Fibroblast of pulmonary artery (primary cell): ENCODE results near the gene ACKR2.

Experiments used
- DNase-seq: peaks from one replicate; pipeline ENCODE4 v3.0.0-alpha.2; 2010; ENCODE audit warnings: low read depth
- H3K4me3 ChIP-seq: replicated peaks from 2 replicates; pipeline ENCODE4 v1.5.1; 2011; ENCODE audit warnings: low read depth, mild to moderate bottlenecking, control low read depth, low read length, moderate library complexity
- TF ChIP-seq, protein P1 (sequence below): IDR thresholded peaks from 2 replicates; pipeline ENCODE4 v1.5.1; 2011; ENCODE audit warnings: mild to moderate bottlenecking, control low read depth, low read length, inconsistent platforms; ENCODE audit errors: missing control alignments

The ACKR2 gene

GRCh38 chr3:42847731-42848130 lies 38.5 kb downstream of the ACKR2 start:
- TF ChIP-seq, protein P1, sequence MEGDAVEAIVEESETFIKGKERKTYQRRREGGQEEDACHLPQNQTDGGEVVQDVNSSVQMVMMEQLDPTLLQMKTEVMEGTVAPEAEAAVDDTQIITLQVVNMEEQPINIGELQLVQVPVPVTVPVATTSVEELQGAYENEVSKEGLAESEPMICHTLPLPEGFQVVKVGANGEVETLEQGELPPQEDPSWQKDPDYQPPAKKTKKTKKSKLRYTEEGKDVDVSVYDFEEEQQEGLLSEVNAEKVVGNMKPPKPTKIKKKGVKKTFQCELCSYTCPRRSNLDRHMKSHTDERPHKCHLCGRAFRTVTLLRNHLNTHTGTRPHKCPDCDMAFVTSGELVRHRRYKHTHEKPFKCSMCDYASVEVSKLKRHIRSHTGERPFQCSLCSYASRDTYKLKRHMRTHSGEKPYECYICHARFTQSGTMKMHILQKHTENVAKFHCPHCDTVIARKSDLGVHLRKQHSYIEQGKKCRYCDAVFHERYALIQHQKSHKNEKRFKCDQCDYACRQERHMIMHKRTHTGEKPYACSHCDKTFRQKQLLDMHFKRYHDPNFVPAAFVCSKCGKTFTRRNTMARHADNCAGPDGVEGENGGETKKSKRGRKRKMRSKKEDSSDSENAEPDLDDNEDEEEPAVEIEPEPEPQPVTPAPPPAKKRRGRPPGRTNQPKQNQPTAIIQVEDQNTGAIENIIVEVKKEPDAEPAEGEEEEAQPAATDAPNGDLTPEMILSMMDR: no peak
- DNase-seq: no peak
- H3K4me3 ChIP-seq: no peak overlapping the region

- TF ChIP-seq, protein P1: no peak
- no peak overlapping the region for H3K4me3 ChIP-seq
- no peak for DNase-seq
Observed at GRCh38 chr3:42849017-42849416, 39.8 kb downstream of the ACKR2 start.

- TF ChIP-seq, protein P1: no peak
- H3K4me3 ChIP-seq: no peak overlapping the region
- DNase-seq: no peak
Observed at GRCh38 chr3:42850263-42850662, 41.0 kb downstream of the ACKR2 start.

DNA sequence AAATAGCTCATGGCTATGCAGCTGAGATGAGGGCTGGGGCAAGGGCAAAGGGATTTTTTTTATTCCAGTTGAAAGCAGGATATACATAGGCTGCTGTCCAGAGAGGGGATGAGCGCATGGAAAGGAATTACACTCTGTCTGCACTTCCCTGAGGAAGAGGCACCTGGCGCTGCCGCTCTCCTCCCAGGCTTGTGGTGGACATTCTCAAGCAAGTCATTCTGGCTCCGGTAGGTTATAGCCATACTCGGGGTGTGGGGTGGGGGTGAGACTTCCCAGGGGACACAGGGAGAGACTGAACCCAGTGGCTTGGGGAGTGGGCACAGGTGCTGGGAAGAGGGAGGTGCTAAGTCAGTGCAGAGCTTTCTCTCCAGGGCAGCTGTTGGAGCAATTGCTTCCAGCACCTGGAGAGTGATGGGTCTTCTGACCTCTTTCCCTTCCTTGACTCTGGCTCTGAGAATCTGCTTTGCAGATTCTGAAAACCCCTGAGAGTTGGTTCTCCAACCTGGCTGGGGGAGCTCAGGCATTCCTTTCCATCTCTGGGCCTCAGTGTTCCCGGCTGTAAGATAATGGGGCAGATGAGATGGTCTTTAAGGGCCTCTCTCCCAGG lies 42.1 kb downstream of the ACKR2 start:
- no peak for DNase-seq
- no peak overlapping the region for H3K4me3 ChIP-seq
- TF ChIP-seq, protein P1: no peak

GRCh38 chr3:42852441-42852840 lies 43.2 kb downstream of the ACKR2 start:
- no peak for DNase-seq
- TF ChIP-seq, protein P1: no peak
- no peak overlapping the region for H3K4me3 ChIP-seq

GRCh38 chr3:42853056-42853455 lies 43.8 kb downstream of the ACKR2 start:
- TF ChIP-seq, protein P1: no peak
- H3K4me3 ChIP-seq: no peak overlapping the region
- no peak for DNase-seq

- H3K4me3 ChIP-seq: no peak overlapping the region
- DNase-seq: no peak
- TF ChIP-seq, protein P1: no peak
Observed at GRCh38 chr3:42853739-42854302, 44.6 kb downstream of the ACKR2 start.
